Muscle of leg (tissue), 11 donors: Measurements from ENCODE around the gene MARCHF9. TPM values are rescaled to one million over a fixed set of nuclear protein-coding genes. Genes with fewer than 3 reads are reported as not detected.

ENCODE experiments used
- DNase-seq: peaks from one replicate; pipeline ENCODE4 v3.0.0; 2013
- H3K27ac ChIP-seq: one replicate; pipeline ENCODE4 v1.5.1; 2013; ENCODE audit warnings: mild to moderate bottlenecking, low read length, control low read depth
- H3K27me3 ChIP-seq: one replicate; pipeline ENCODE4 v1.6.1; 2013; ENCODE audit warnings: low read length; ENCODE audit not compliant: control insufficient read depth, insufficient read depth
- H3K36me3 ChIP-seq: one replicate; pipeline ENCODE4 v1.6.1; 2013; ENCODE audit warnings: low read length; ENCODE audit not compliant: control insufficient read depth, insufficient read depth
- H3K4me1 ChIP-seq: one replicate; pipeline ENCODE4 v1.6.1; 2013; ENCODE audit warnings: low read length; ENCODE audit not compliant: control insufficient read depth, insufficient read depth
- H3K4me3 ChIP-seq: one replicate; pipeline ENCODE4 v1.5.1; 2013; ENCODE audit warnings: low read length, control low read depth
- H3K9me3 ChIP-seq: replicated peaks from 2 replicates; pipeline ENCODE4 v1.6.1; 2013; ENCODE audit warnings: low read depth, low read length; ENCODE audit not compliant: control insufficient read depth
- WGBS: methylation state at CpG from one replicate; pipeline ENCODE4 v1.1.5; 2013; ENCODE audit warnings: missing lambda C conversion rate; ENCODE audit not compliant: insufficient coverage; 5-methylcytosine and 5-hydroxymethylcytosine counted together
- polyA plus RNA-seq, 8 donors: library from polyadenylated mRNA; unstranded; fragments of 120-200 nt; gene quantifications; one replicate each; pipeline versions ENCODE4 v1.2.1 to v1.2.3, GENCODE V29; 2013; ENCODE audit warnings: inconsistent platforms in 1 of 8, low replicate concordance in 1 of 8; ENCODE audit not compliant: insufficient read length in 8 of 8, insufficient read depth in 1 of 8
- total RNA-seq: library from RNA; stranded (reverse); fragments of 120-200 nt; gene quantifications from one replicate; pipeline ENCODE4 v1.2.4, GENCODE V29; 2013

Gene MARCHF9
- total and polyA plus RNA-seq, 9 donors: 5.6 to 12.0 (median 7.3) TPM

DNA sequence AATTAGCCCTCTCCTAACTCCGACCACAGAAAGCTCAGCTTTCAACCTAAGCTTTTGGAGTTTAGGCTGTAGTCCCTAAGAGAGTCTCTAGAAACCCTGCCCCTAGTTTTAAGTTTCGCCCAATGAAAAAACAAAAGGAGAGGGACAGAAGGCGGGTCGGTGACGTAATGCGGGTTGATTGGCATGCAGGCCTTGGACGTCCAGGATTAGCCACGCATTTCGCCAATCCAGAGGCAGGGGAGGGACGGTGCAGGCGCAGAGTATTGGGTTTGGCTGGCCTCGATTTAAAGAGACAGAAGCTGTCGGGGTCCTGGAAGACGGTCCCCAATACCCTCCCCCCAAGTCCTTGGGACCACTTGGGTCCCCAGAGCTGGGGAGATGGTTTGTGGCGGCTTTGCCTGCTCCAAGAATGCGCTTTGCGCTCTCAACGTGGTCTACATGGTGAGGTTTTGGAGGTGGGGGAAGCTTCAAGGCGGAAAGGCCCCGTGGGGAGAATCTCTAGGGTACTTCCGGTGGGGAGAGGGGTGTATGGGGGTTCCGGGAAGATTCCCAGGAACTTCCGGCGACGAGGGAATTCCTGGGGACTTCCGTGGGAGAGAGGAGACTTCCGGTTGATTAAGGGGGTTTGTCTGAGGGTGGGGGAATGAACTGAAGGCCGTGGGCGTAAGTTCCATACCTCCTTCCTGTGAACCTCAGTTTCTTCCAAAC lies 10.0 kb upstream of the MARCHF9 start, which contains the start of gene TSPAN31:
TSPAN31 (plus strand) TSS at position 263 of the 708 bp plus-strand sequence; CDS start at position 379, 116 bp downstream.
- H3K27me3 ChIP-seq: peaks cover 21% of the 10 kb centered on the region
- peak; percentile 100 for DNase-seq
- peak within 1 kb of the TSS; percentile 97 for H3K27ac ChIP-seq
- H3K4me3 ChIP-seq: peak within 1 kb of the TSS; percentile 80
- no peaks in the 10 kb centered on the region for H3K9me3 ChIP-seq
- 0% methylated on average over 15 of the region's 29 CpGs for WGBS
- H3K4me1 ChIP-seq: peaks cover 12% of the 10 kb centered on the region
- H3K36me3 ChIP-seq: peaks cover 39% of the 10 kb centered on the region

DNA sequence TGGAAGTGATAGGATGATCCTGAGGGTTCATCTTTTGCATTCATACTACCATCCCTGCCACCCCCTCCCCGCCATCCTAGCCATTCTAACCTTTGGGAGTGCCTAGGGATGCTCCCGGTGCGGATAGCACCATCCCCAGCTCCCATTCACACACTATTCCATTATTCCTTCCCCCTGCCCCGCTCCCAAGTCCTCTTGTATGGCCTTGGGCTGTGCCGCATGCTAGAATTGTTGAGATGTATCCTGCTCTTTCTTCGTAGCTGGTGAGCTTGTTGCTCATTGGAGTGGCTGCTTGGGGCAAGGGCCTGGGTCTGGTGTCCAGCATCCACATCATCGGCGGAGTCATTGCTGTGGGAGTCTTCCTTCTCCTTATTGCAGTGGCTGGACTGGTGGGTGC lies 9.4 kb upstream of the MARCHF9 start:
- Histone ChIP-seq H3K27ac (peak overlapping the region; percentile 97), H3K4me3 (peak overlapping the region; percentile 80), H3K36me3 (peaks cover 44% of the 10 kb centered on the region), H3K4me1 (peaks cover 12% of the 10 kb centered on the region), H3K9me3 (no peaks in the 10 kb centered on the region), H3K27me3 (peaks cover 16% of the 10 kb centered on the region)
- peak; percentile 32 for DNase-seq
- 21% methylated on average over 5 of the region's 8 CpGs for WGBS

GRCh38 chr12:57746025-57746424 lies 8.9 kb upstream of the MARCHF9 start:
- Histone ChIP-seq H3K36me3 (peaks cover 50% of the 10 kb centered on the region), H3K4me1 (peaks cover 17% of the 10 kb centered on the region), H3K27me3 (peaks cover 11% of the 10 kb centered on the region), H3K9me3 (no peaks in the 10 kb centered on the region), H3K4me3 (no peak overlapping the region), H3K27ac (no peak overlapping the region)
- DNase-seq: no peak
- WGBS: 84% methylated on average over 2 of the region's 3 CpGs

- Histone ChIP-seq H3K27ac (no peak overlapping the region), H3K4me3 (no peak overlapping the region), H3K27me3 (no peaks in the 10 kb centered on the region), H3K4me1 (peaks cover 26% of the 10 kb centered on the region), H3K36me3 (peaks cover 52% of the 10 kb centered on the region), H3K9me3 (no peaks in the 10 kb centered on the region)
- DNase-seq: no peak
- 85% methylated on average over 5 of the region's 5 CpGs for WGBS
These were observed 5.8 kb upstream of the MARCHF9 start for GRCh38 chr12:57749061-57749460.

GRCh38 chr12:57750561-57751431 lies 4.1 kb upstream of the MARCHF9 start:
- peaks cover 51% of the 10 kb centered on the region for H3K36me3 ChIP-seq
- peak overlapping the region; percentile 91 for H3K27ac ChIP-seq
- DNase-seq: peak; percentile 32
- H3K4me3 ChIP-seq: peak overlapping the region; percentile 84
- 83% methylated on average over 10 of the region's 15 CpGs for WGBS
- H3K4me1 ChIP-seq: peaks cover 24% of the 10 kb centered on the region
- H3K9me3 ChIP-seq: no peaks in the 10 kb centered on the region
- peaks cover 7% of the 10 kb centered on the region for H3K27me3 ChIP-seq

GRCh38 chr12:57751432-57751787 lies 3.5 kb upstream of the MARCHF9 start:
- H3K27ac ChIP-seq: peak overlapping the region; percentile 91
- peak overlapping the region; percentile 84 for H3K4me3 ChIP-seq
- peaks cover 28% of the 10 kb centered on the region for H3K4me1 ChIP-seq
- peaks cover 11% of the 10 kb centered on the region for H3K27me3 ChIP-seq
- no peaks in the 10 kb centered on the region for H3K9me3 ChIP-seq
- WGBS: 13% methylated on average over 4 of the region's 8 CpGs
- no peak for DNase-seq
- peaks cover 46% of the 10 kb centered on the region for H3K36me3 ChIP-seq

GRCh38 chr12:57751788-57752667 lies 2.9 kb upstream of the MARCHF9 start, which contains the start of gene CDK4:
TSS of gene CDK4 (minus strand) at chr12:57752310. CDS start at chr12:57751717, 593 bp downstream.
- peak; percentile 100 for DNase-seq
- peaks cover 14% of the 10 kb centered on the region for H3K27me3 ChIP-seq
- WGBS: under 1% methylated on average over 57 of the region's 58 CpGs
- H3K27ac ChIP-seq: peak within 1 kb of the TSS; percentile 91
- H3K9me3 ChIP-seq: no peaks in the 10 kb centered on the region
- H3K36me3 ChIP-seq: peaks cover 41% of the 10 kb centered on the region
- peaks cover 32% of the 10 kb centered on the region for H3K4me1 ChIP-seq
- peak within 1 kb of the TSS; percentile 84 for H3K4me3 ChIP-seq

GRCh38 chr12:57752668-57753000 lies 2.3 kb upstream of the MARCHF9 start:
- no peak for DNase-seq
- Histone ChIP-seq H3K27ac (peak overlapping the region; percentile 29), H3K4me1 (peaks cover 32% of the 10 kb centered on the region), H3K4me3 (peak overlapping the region; percentile 84), H3K36me3 (peaks cover 35% of the 10 kb centered on the region), H3K9me3 (no peaks in the 10 kb centered on the region), H3K27me3 (peaks cover 14% of the 10 kb centered on the region)
- WGBS: no CpG with 5 or more reads among the region's 5 CpGs

DNA sequence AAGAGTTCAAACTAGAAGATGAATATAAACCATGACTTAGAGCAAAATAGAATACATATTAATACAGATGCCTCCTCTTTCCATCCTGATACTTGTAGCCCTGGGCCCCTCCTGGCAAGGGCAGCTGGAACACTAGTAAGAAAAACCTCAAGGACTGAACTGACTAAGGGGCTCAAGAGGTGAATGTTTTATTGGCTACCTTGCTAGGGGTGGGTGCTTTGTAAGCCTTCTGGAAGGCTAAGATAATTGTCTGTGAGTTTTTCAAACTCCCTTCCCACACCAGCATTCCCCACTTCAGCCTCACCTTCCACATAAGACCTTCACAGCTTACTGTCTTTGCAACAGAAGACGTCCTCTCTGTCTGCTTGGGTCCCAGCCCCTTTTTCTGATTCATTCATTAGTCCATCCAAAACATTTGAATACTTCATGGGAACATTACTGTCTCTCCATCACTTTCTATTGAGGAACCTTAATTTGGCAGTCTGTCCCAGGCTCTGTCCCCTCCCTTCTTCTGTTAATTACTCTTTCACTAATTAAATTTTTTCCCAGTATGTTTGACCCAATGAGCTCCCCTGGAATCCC lies 1.1 kb upstream of the MARCHF9 start:
- DNase-seq: no peak
- Histone ChIP-seq H3K9me3 (no peaks in the 10 kb centered on the region), H3K4me1 (peaks cover 32% of the 10 kb centered on the region), H3K36me3 (peaks cover 36% of the 10 kb centered on the region), H3K27ac (no peak overlapping the region), H3K4me3 (no peak overlapping the region), H3K27me3 (peaks cover 14% of the 10 kb centered on the region)
- WGBS: 21% methylated on average over 1 of the region's 1 CpG
